ENCODE data around the gene EPS8L2. TPM values are rescaled to one million over a fixed set of nuclear protein-coding genes. Genes with fewer than 3 reads are reported as not detected.

EPS8L2 gene
- 22.1 and 75.1 TPM in 2 replicates for total RNA-seq (2011; cell fraction: chromatin; rRNA removed; ENCODE audit: low replicate concordance)
- total RNA-seq (2011; cell fraction: nucleolus; rRNA removed) = 35.8 and 51.2 TPM in 2 replicates
- 21.0 and 26.5 TPM in 2 replicates for total RNA-seq (2011; cell fraction: nucleoplasm; rRNA removed)
- total RNA-seq (2014; rRNA removed) (13.1 and 17.0 TPM in 2 replicates), total RNA-seq (2014; rRNA removed; fragmentation: Illumina TruSeq; extraction: Trizol) (2.5 and 3.7 TPM in 2 replicates), total RNA-seq (2015; rRNA removed; fragmentation: Illumina TruSeq; extraction: Trizol) (3.1 and 3.8 TPM in 2 replicates), total RNA-seq (2021) (8.6 and 10.4 TPM in 2 replicates), polyA plus RNA-seq (2011; rRNA removed) (12.2 and 19.8 TPM in 2 replicates), polyA plus RNA-seq (2014; fragmentation: Illumina TruSeq; extraction: Trizol) (3.3 and 5.9 TPM in 2 replicates), polyA plus RNA-seq (2014; fragmentation: Nextera tagmentation; extraction: Ambion mirVana) (1 to 10 TPM in 1 of 2 experiments, under 1 TPM in 1; 0.75 to 1.2 TPM), polyA plus RNA-seq (2014; rRNA removed) (10.4 and 16.3 TPM in 2 replicates), polyA minus RNA-seq (2011; rRNA and poly(A)+ RNA removed) (3.1 and 5.6 TPM in 2 replicates), Bru-seq, nascent RNA (percentile 40 among the genes with signal in this experiment), BruChase-seq, experiment 1, labeled RNA remaining after a 2-hour chase (percentile 32 among the genes with signal in this experiment), BruChase-seq, experiment 2, labeled RNA remaining after a 6-hour chase (percentile 33 among the genes with signal in this experiment)
- 11.7 and 16.0 TPM in 2 replicates for polyA plus RNA-seq (2011; cell fraction: cytosol; rRNA removed)
- polyA plus RNA-seq (2011; cell fraction: nucleus; rRNA removed) = 98.5 and 118 TPM in 2 replicates
- 9.6 and 10.7 TPM in 2 replicates for polyA plus RNA-seq (2012)
- polyA minus RNA-seq (2011; cell fraction: cytosol; rRNA and poly(A)+ RNA removed) = 10.0 and 10.5 TPM in 2 replicates
- 7.7 and 12.1 TPM in 2 replicates for polyA minus RNA-seq (2011; cell fraction: nucleus; rRNA and poly(A)+ RNA removed)
- long read RNA-seq, experiment 1, partial matches to known transcripts = 11 of 43 reads
- long read RNA-seq, experiment 1, other reads (novel, unspliced or antisense) = 25 of 43 reads
- long read RNA-seq, experiment 2, partial matches to known transcripts = 8 of 17 reads
- long read RNA-seq, experiment 2, other reads (novel, unspliced or antisense) = 3 of 17 reads
- long read RNA-seq, experiment 3, partial matches to known transcripts = 2 of 6 reads
- long read RNA-seq, experiment 3, other reads (novel, unspliced or antisense) = 3 of 6 reads

DNA sequence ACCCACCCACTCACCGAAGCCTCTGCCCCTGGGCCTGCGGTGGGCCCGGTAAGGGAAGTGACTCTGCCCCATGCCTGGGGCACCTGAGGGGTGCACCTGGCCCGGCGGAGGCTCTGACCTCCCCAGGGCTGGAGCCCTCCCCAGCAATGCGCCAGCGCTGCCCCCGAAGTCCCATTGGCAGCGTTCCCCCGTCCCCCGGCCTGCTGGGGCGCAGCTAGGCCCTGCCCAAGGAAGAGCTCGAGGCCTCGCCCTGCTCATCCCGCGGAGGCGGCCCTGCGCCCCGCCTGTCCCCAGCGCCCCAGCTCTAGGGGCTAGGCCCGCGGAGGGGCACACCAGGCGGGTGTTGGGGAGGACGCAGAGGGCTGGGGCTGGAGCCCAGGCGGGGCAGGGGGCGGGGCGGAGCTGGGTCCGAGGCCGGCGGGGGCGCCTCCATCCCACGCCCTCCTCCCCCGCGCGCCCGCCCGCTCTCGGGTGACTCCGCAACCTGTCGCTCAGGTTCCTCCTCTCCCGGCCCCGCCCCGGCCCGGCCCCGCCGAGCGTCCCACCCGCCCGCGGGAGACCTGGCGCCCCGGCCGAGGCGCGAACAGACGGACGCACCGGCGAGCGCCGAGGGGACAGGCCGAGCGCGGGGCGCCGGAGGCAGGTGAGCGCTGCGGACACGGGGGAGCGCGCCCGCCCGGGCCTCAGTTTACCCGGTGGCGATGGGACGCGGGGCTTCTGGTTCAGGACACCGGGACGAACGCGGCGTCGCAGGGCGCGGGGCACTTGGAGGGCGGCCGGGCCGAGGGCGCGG is at the start of gene EPS8L2:
EPS8L2 (plus strand) TSS at position 586 of the 793 bp plus-strand sequence. CDS start 3,177 bp downstream, outside the sequence.
- H3K27ac ChIP-seq (ENCODE audit: extremely low read depth, low read depth, low read length) = no peak within 1 kb of the TSS
- H3K27me3 ChIP-seq (ENCODE audit: control insufficient read depth in 2 of 2, insufficient read depth in 2 of 2, low read length in 2 of 2) = no peaks in the 10 kb centered on the region
- in situ Hi-C loops (cut with MboI) = no loop called here
- FAIRE-seq = no peak
- peak within 1 kb of the TSS; percentile 30 to 87; a peak in 3 of 4 replicates for H3K9ac ChIP-seq (ENCODE audit: insufficient read depth in 1 of 2, low read depth in 2 of 2, low read length in 2 of 2)
- BruUV-seq (replicated peaks) = no TSS peak
- peaks cover 6 to 81% of the 10 kb centered on the region in 2 experiments for H3K4me1 ChIP-seq (replicated peaks in 1 of 2; ENCODE audit: control insufficient read depth in 2 of 2, insufficient read depth in 2 of 2, low read length in 2 of 2)
- H3K36me3 ChIP-seq (ENCODE audit: control insufficient read depth, insufficient read depth, low read length) = peaks cover 9% of the 10 kb centered on the region; the same call in 1 of the 3 replicates
- ChIA-PET POLR2A (interaction anchor here (0.6 kb wide), 3 partner anchors 11 to 199 kb away, joined by 3 read pairs; partner anchors contain the start of gene DEAF1), CTCF (ENCODE audit: low intra/inter-chr PET ratio) (no interaction called here)
- peak within 1 kb of the TSS; percentile 58 for H3K4me2 ChIP-seq (ENCODE audit: insufficient read depth, low read length)
- no peaks in the 10 kb centered on the region for H3K9me3 ChIP-seq (replicated peaks; ENCODE audit: control insufficient read depth, insufficient read depth, low read depth, low read length)
- H3K4me3 ChIP-seq = peak within 1 kb of the TSS; percentile 39
- peak; percentile 83 for ATAC-seq
- H2AFZ ChIP-seq (ENCODE audit: low read depth, low read length) = peak within 1 kb of the TSS; percentile 77
- 26% methylated on average over 15 of the region's 90 CpGs for WGBS (ENCODE audit: insufficient coverage, low coverage, missing lambda C conversion rate)
- intact Hi-C loops (cut with micrococcal nuclease) = no loop called here
- H3K79me2 ChIP-seq (ENCODE audit: control insufficient read depth, insufficient read depth, low read length) = no peaks in the 10 kb centered on the region
- peak; percentile 79 to 92 (median 86) for DNase-seq (ENCODE audit: extremely low read depth in 1 of 4, low spot score in 3 of 4)
- no peaks in the 10 kb centered on the region for H3K9me1 ChIP-seq (ENCODE audit: control insufficient read depth, insufficient read depth, low read length)
- H4K20me1 ChIP-seq (replicated peaks; ENCODE audit: control insufficient read depth, insufficient read depth, low read length) = no peaks in the 10 kb centered on the region
- peak; percentile 21; the same call in 1 of the 2 replicates for TF ChIP-seq SAFB (IDR thresholded peaks at IDR 0.05; ENCODE audit: borderline replicate concordance, low read depth, low read length)
- TF ChIP-seq ZBTB33 (CRISPR knock-in tag; IDR thresholded peaks at IDR 0.05) = peak; percentile 24; the same call in 1 of the 2 replicates
- no peak for TF ChIP-seq HDAC8 (tag; IDR thresholded peaks at IDR 0.05)
- peak; percentile 49; the same call in 1 of the 2 replicates for TF ChIP-seq ZBTB7A (IDR thresholded peaks at IDR 0.05; ENCODE audit: borderline replicate concordance, control insufficient read depth, low read depth, low read length)
- TF ChIP-seq ZFX (CRISPR knock-in tag; IDR thresholded peaks at IDR 0.05) = peak; percentile 56
- TF ChIP-seq SNRNP70 (optimal IDR thresholded peaks at IDR 0.05; ENCODE audit: low read depth, low read length) = no peak
- TF ChIP-seq, protein P1, sequence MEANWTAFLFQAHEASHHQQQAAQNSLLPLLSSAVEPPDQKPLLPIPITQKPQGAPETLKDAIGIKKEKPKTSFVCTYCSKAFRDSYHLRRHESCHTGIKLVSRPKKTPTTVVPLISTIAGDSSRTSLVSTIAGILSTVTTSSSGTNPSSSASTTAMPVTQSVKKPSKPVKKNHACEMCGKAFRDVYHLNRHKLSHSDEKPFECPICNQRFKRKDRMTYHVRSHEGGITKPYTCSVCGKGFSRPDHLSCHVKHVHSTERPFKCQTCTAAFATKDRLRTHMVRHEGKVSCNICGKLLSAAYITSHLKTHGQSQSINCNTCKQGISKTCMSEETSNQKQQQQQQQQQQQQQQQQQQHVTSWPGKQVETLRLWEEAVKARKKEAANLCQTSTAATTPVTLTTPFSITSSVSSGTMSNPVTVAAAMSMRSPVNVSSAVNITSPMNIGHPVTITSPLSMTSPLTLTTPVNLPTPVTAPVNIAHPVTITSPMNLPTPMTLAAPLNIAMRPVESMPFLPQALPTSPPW (CRISPR knock-in tag; IDR thresholded peaks at IDR 0.05) = peak; percentile 67
- TF ChIP-seq ZNF830 (CRISPR knock-in tag; IDR thresholded peaks at IDR 0.05) = no peak
- TF ChIP-seq CHD1 (IDR thresholded peaks at IDR 0.05; ENCODE audit: low read length) = no peak
- peak; percentile 10 for TF ChIP-seq RBBP5 (IDR thresholded peaks at IDR 0.05; ENCODE audit: borderline replicate concordance, insufficient read depth, low read length, poor library complexity, severe bottlenecking)
- peak; percentile 46 for TF ChIP-seq POLR2G (IDR thresholded peaks at IDR 0.05; ENCODE audit: low read depth, low read length)
